Activated CD4-positive, alpha-beta T cell treated with anti-CD3 and anti-CD28 coated beads, Interleukin-2, amount 50 U/mL, for 48 hours (primary cell): ENCODE data around the gene CPED1.
"Not testable (repeated sequence)": the region's sequence is repeated elsewhere in the genome, so short reads cannot be mapped to it uniquely, and the experiment has no call there.

Source experiments
- DNase-seq, 2 experiments: peaks; one replicate each; pipeline ENCODE4 v3.0.0-alpha.2; 2020

The CPED1 gene

DNA sequence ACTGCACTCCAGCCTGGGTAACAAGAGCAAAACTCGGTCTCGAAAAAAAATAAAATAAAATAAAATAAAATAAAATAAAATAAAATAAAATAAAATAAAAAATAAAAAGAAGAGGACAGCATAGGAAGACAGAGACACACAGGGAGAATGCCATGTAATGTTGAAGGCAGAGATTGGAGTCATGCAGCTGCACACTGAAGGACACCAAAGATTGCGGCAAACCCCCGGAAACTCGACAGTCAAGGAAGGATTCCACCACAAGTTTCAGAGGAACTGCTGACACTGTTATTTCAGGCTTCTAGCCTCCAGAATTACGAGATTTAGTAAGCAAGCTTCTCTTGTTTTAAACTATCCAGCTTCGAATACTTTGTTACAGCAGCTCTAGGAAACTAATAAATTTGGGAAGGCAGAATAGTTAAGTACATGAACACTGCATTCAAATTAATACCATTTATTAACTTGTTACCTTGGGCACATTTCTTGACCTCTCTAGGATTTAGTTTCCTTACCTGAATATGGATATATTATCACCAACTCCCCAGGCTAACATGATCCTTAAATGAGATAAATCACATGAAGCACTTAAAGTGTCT is 9.5 kb downstream of the CPED1 start:
- DNase-seq = no peak

DNA sequence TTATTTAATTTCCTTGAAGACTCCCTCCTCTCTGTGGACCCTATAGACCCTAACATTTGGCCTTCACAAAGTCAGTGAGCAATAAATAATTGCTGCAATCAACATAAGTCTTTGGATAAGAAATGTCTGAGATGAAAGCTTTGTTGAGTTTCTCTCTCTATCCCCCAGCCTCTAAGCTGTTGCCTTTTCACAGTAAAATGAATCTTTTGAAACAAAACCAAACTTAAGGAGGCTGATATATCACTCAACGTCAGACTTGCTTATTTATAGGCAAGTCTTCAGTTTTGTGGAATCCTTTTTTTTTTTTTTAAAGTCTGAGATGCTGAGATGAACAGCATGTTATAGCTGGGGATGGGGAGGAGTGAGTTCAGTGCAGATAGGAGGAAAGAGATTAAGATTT is 10.0 kb downstream of the CPED1 start:
- no peak for DNase-seq

DNA sequence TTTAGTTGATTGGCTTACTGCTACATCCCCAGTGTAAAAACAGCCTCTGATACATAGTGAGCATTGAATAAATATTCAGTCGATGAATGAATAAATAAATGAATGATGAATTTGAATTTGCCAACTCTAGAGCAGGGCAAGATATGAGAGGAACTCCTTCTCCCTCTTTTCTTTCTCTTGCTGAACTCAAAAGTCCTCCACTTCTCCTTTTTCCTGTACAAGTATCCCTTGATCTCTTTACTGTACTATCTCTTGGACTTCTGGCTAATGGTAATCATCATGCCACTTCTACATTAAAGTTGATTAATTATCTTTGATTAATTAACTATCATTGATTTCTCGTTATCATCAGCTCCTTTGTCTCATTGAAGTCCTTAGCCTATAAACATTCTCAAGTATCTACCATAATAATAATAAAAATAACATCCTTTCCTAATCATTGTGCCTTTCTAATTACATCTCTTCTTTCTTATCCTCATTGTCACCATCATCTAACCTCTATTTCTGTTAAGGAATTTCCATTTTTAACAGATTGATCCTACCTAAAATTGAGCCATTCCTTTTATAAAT is 10.6 kb downstream of the CPED1 start:
- no peak for DNase-seq

DNA sequence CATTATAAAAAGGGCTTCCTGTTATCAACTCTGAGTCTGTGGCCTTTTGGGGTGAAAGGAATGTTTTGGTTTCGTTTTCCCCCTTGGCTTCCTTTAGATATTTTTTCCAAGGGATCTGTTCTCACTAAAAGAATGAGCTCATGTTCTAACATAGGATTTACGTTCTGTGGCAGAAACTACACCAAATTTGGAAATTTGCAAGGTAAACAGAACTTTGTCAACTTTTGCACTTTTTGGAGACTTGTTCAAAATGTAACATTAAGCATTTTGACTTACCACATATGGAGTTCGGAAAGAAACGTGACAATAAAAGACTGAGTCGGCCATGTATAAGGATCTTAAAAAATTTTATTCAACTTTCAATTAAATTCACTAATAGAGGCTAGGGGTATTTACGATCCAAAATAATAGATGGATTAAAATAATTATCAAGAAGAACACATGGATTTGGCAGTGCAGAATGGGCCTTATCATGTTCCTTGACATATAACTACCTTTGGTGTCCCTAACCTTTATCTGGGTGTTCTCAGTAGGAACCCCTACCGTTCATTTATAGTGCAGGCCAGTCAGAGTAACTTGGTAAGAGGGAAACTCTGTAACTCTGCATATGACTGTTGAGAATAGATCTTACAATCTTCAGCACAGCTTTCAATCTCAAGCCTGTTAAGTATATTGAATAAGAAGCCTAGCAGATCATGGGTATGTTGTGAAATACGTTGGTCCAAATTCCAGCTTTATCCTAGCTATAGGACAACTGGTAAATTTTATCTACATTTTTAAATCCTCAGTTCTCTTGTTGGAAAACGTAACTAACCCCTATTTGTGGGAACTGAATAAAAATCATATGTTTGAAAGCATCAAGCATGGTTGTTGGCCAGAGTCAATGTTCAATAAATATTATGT is 11.8 kb downstream of the CPED1 start:
- no peak for DNase-seq

DNA sequence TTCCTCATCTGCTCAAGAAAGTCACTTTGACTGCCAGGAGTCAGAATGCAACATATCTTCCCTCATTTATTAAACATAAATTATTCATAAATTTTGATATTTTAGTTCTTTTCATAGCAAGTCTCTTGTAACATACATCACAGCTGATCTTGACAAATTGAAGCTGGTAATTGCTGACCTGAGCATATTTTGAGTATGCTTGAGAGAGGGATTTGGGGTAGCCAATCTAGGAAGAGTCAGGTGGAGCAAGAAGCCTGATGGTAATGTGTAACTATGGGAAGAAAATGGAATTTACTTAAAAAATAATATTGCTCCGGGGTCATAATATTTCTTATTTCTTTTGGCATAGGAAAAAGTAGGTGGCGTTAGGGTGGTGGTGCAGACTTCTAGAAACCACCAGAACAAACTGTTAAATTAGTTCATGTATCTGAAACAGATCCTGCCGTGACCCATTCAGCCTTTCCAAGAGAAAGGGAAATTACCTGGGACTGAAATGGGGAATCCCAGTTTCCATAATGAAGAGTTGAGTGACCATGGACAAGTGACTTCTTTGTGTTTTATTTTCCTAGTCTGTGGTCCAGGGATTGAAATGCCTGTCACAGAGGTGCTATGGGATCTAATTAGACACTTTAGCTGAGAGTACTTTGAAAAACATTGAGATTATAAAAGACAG is 12.9 kb downstream of the CPED1 start:
- no peak for DNase-seq

DNA sequence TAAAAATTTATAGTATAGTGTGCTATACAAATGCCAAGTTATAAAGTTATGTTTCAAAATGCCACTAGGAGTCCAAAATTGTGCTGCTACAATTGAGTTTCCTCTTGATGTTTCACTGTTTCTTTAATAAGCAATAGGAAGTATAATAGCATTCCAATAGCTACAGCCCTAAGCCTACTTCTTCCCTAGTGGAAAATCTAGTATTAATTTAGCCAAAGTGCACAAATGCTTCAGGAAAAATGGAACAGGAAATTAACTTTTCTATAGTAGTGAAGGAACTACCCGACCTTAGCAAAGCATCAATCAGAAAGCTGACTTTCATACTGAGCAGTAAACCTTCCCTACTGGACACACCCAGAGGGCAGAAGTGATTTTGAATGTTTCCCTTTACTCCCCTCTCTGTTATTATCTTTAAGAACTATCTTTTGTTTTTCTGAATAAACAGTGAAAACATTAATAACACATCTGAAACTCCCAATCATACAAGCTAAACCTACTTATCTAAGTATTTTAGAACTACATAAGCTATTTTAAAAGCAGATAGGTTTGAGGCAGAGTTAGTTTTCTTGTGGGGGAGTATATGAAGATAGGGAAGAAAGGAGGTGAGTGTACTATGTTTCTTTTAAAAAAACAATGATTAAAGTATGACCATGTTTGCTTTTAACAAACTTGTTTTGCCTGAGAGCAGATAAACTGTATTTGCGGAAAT is 13.7 kb downstream of the CPED1 start:
- no peak for DNase-seq

DNA sequence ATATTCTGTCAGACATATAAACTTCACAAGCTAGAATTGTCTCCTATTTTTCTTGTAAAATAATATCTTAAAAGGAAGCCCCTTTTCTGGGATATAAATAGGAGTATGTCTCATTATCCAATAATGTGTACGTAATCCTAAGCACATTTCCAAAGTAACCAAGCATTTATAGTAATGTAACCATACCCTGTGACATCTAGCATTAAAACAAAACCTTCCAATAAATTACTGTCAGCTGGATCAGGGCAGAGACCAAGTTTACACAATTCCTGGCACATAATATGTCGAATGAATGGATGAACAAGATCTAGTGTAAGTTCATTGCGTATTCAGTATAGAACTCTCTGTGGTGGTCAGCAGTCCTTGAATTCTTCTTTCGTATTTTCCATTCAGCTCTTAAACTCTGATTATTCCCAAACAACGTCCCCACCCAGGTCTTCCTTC is 14.3 kb downstream of the CPED1 start:
- DNase-seq = no peak

DNA sequence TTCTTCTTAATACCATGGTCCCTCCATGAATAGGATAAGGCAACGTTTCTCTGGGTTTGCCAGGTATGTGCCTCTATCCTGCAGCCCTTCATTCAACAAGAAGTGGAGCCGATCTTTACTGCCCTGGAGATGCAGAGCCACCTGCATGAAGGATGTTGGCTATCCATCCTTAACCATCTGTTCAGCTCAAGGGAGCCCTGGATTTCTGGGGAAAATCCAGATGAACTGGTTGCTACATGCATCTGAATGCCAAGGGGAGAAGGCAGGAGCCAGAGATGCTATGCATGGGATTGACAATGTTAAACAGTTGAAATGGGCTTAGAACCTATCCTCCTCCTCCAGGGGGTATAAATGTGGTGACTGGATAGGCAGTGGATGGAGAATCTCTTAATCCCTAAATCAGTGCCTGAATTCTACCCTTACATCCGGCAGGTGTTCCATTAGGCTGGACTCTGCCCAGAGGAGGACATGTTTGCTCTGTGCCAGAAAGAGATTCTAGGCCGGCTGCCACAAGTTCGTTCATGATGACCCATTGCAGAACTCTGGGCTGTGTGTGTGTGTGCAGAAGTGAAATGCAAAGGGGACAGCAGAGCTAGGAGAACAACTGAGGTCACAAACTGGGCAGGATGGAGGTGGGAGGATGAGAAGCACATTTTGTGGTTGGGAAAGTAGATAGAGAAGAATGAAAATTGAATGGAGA is 15.6 kb downstream of the CPED1 start:
- no peak for DNase-seq

DNA sequence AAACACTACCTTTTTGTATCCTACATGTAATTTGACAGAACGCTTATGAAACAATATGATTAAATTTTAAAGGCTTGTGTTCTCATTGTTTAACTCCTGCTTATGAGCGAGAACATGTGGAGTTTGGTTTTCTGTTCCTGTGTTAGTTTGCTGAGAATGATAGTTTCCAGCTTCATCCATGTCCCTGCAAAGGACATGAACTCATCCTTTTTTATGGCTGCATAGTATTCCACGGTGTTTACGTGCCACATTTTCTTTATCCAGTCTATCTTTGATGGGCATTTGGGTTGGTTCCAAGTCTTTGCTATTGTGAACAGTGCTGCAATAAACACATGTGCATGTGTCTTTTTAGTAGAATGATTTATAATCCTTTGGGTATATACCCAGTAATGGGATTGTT is 16.5 kb downstream of the CPED1 start:
- DNase-seq = not testable (repeated sequence)

DNA sequence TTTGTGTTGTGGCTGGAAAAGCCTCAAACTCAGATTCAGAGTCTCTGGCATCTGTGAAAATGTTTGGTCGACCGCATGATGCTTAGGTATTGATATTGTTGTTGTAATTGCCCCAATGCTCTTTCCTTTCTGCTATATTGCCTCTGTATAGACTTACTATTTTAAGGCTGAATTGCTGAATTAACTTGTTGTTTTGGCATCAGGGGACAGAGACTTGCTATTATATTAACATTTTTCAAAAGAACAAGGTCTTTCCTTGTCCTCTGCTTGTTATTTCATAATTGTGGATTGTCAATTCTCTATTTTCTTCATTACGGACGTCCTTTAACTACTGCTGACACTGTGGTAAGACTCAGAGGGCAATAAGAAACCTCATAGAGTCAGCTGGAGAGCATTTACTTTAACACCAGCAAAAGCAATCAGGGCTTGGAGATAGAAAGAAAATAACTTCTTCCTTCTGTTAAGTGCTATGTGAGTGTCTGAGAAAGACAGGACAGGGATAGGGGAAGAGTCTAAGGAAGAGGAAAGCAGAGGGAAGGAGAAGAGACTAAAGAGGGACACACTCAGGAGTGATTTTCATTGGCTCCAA is 17.6 kb downstream of the CPED1 start:
- DNase-seq = no peak

DNA sequence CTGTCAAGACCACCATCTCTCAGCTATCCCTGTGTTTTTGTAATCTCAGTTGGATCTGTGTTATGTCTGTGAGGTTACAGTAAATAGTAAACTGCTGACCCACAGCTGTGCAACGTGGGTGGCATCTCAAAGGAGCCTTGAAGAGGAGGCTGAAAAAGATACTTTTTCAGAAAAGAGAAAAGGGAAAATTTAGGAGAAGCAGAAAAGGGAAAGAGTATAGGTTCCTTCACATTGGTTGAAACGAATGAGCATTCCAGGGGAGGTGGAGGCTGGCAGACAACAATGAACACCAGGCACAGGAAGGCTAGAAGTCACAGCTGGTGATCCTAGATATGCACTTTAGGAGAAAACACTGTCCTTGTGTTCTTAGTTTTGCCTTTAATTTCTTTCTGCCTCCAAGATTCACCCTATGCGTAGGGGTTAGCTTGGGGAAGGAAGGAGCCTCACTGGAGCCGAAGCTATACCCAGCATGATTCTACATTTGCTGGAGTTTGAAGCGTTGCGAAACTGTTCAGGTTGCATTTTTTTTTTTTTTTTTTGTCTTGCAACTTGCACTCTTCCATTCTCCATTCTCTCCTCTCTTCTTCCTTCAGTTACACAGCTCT is 18.3 kb downstream of the CPED1 start:
- no peak for DNase-seq

DNA sequence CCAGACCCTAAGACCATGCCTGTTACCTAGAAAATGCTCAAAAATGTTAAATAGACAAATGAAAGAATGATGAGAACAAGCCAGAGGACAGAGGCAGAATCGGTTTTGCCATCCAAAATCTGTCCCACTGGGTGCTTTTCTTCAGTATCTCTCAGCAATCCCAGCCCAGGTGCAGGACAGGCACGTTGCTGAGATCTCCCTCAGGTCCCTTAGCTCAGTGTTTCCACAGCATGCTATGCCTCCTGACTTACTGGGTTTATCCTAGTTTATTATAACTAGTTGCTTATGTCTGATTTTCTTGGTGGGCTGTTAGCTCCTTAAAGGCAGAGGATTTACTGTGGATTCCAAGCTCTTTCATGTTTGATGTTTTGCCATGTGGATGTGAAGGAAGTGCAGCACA is 20.3 kb downstream of the CPED1 start:
- no peak for DNase-seq

DNA sequence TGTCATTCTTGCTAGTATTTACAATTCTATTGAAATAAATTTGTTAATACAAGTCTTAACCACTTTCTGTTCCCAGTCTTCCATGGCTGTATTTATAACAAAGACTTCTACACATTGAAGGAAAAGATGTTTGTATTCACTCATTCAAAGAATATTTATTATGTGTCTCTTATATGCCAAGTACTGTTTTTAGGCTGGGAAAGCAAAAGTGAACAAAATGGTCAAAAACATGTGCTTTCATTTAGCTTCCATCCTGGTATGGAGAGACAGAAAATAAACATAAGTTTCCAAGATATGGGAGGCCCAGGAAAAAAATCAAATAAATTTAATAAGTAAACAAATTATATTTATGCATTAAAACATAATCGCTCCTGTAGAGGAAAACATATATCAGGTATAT is 22.9 kb downstream of the CPED1 start:
- DNase-seq = no peak

DNA sequence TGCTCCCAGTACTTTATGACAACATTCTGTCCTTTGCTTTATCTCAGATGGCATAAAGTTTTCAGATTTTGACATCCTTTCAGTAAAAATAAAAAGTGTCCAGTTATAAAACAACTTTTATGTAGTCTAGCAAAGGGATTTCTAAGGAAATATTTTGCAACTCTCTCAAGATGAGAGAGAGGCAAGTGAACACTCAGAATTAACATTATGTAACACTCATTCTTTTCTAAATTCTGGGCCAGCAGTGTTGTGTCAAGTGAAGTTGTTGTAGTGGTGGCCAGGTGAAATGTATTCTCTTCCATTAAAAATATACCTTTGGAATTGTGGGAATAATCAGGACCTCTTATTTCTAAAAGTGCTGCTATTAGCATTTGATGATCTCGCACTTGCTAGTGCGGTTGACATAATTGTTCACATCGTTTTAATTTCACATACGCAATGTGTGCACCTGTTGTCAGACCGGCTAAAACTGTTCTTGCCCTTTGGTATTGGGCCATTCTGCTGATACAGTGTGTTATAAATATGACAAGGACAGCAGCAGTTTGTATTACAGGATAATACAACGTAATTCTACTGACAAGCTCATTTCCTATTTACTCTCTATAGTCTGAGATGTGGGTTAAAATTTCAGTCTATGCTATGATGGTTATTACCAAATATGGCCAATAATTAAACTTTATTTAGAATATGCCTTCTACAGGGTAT is 23.8 kb downstream of the CPED1 start:
- no peak for DNase-seq

DNA sequence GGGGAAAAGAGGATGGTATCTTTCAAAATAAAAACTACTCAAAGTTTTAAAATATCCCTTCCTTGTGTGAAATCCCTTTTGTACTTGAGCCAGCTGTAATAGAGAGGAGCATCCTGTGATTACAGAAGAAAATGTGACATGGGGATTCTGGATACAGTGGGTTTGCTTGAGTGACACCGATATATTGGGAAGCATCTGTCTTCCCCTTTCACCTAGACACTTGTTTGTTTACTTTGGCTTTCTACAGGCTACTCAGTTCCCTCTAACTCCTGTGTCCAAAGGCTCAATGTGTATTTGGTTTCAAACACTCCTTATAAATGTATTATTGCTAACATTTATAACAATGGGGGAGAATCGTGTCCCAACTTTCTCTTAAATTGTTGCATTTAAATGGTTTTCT is 24.4 kb downstream of the CPED1 start:
- DNase-seq = no peak

DNA sequence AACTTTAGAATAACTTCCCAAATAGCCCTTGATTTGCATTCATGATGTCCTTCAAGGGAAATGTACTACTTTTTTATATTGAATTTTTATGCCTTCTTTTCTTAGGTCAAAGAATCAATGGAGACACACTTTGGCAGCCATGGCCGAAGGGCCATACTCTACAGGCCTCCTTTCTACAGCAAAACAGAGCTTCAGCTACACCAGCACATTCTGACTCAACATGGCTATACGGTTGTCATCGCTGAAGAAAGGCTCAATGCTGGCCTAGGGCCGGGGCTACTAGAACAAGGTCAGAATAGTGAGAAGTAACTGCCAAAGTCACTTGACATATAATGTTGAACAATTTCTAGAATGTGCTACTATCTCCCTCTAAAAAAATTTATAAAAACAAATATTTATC is 27.0 kb downstream of the CPED1 start:
- no peak for DNase-seq

DNA sequence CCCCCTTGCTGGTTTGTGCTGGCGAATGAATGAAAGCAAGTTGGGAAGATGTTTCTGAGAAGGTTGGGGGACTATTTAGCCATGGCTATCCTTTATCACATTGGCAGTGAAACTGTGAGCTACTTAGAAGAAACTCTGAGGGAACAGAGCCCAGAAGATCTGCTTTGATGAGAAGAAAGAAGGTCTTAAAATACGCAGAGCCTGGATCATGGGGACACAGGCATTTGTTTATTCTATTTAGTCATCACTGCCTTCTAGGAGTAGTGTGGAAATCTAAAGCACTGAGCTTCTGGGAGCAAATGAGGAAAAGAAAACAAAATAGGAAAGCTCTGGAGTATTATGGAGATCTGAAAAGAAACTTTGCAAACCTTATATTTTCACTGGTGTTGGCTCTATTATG is 28.5 kb downstream of the CPED1 start:
- no peak for DNase-seq

DNA sequence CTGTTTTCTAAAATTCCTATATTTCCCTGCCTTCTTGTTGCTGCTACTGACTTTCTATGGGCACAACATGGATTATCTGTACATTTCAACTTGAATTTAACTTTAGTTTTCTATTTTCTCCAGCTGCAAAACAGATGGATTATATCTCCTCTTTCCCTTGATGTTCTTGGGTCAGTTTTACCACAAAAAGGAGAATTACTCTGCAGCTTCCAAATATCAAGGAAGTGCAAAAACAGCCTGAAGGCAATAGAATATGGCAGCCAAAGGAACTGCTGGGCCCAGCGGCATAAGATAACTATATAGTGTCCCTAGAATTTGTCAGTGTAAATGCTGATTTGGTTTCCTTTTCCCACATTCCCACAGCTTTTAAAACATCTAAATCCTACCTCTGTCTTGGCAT is 29.1 kb downstream of the CPED1 start:
- no peak for DNase-seq

DNA sequence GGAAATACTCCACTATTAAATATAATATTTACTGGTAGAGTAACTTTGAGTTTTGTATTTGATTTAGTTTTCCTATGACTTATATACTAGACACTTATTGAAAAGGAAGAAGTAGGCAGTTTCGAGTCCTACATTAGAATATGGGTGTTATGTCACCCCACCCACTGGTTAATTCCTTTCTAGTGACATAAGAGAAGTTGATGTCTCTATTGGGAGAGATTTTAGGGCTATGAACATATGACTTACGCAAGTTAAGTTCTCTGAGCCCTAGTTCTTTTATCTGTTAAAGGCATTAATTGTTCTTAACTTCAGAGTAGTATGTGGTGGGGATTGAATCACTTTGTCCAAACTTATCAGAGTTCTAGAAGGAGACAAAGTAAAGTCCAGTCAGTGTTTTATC is 30.5 kb downstream of the CPED1 start:
- no peak for DNase-seq

DNA sequence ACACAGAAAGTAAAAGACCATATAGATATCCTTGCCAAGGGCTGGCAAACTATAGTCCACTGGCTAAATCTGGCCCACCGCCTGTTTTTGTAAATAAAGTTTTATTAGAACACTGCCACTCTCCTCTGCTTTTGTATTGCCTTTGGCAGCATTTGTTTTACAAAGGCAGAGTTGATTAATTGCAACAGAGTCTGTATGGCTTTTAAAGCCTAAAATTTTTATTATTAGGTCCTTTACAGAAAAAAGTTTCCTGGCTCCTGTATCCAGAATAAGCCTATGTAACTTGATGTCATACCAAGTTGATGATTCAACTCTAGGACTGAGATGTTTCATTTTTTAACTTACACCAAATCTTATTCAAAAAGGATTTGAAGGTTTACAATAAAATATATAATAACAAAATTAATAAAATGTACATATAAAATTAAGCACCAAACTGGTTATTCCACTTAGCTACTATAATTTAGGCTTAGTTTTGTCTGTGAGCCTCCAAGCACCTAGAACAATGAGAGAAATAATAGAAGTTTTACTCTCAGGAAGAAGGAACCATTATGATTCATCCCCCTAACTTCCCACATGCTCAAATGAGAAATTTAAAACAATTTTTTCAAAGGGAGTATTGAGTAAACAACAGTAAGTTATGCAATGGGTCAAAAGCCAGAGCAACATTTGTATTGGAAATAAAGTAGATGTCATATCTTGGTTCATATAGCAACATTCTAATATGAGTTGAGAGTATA is 31.9 kb downstream of the CPED1 start:
- DNase-seq = no peak
